Panc1 (cell line): ENCODE results near the gene SNX33. TPM values are rescaled to one million over a fixed set of nuclear protein-coding genes. Genes with fewer than 3 reads are reported as not detected.

Experiments used
- ATAC-seq: fragments of 200-7000 bp; cut with Tn5 transposase; 2 replicates; pipeline ENCODE4 v1.9.1; 2020; ENCODE audit warnings: mild to moderate bottlenecking, moderate library complexity
- BruUV-seq: library from RNA; stranded (reverse); fragments of 400-500 nt; replicated peaks from 2 replicates; lab custom pipeline; 2021; lab: Mats Ljungman, UMichigan
- CTCF ChIA-PET: fragments of 300-600 bp; sonication (Branson Sonifier 250); formaldehyde crosslinking; loops from one replicate; lab custom pipeline; 2022; ENCODE audit warnings: antibody characterized with exemption; lab: Charles Lee
- POLR2A ChIA-PET: fragments of 300-600 bp; sonication (Branson Sonifier 250); formaldehyde crosslinking; loops from one replicate; lab custom pipeline; 2022; ENCODE audit warnings: antibody characterized with exemption; lab: Charles Lee
- DNase-seq: peaks from one replicate; pipeline ENCODE4 v3.0.0-alpha.2; 2010; ENCODE audit warnings: low read depth, low spot score
- H3K27ac ChIP-seq: 2 replicates; pipeline ENCODE4 v1.5.1; 2011; ENCODE audit warnings: mild to moderate bottlenecking, low read length, inconsistent platforms
- H3K27me3 ChIP-seq: fragments of 200-500 bp; sonication (Bioruptor generic); 2 replicates; pipeline ENCODE4 v1.6.0; 2014; ENCODE audit warnings: low read length, inconsistent platforms; ENCODE audit not compliant: control insufficient read depth, insufficient read depth
- H3K36me3 ChIP-seq: fragments of 200-500 bp; sonication (Bioruptor generic); 2 replicates; pipeline ENCODE4 v1.5.1; 2014; ENCODE audit warnings: inconsistent platforms, mild to moderate bottlenecking, low read length, moderate library complexity; ENCODE audit not compliant: control insufficient read depth, insufficient read depth
- H3K4me1 ChIP-seq: 2 replicates; pipeline ENCODE4 v1.5.1; 2011; ENCODE audit warnings: inconsistent platforms, mild to moderate bottlenecking, low read length, moderate library complexity; ENCODE audit not compliant: control insufficient read depth, insufficient read depth
- H3K4me3 ChIP-seq, 2 experiments: 2 replicates each; pipeline ENCODE4 v1.5.1; 2011 to 2012; ENCODE audit warnings: low read depth in 2 of 2, low read length in 2 of 2, mild to moderate bottlenecking in 2 of 2, inconsistent platforms in 1 of 2, moderate library complexity in 1 of 2
- H3K9me3 ChIP-seq: fragments of 200-500 bp; sonication (Bioruptor generic); 2 replicates; pipeline ENCODE4 v1.5.1; 2014; ENCODE audit warnings: low read depth, mild to moderate bottlenecking, inconsistent platforms, low read length, moderate library complexity; ENCODE audit not compliant: control insufficient read depth, insufficient read depth
- CTCF ChIP-seq: fragments of 450-650 bp; IDR thresholded peaks from 2 replicates; pipeline ENCODE4 v1.5.1; 2017; ENCODE audit warnings: mild to moderate bottlenecking
- POLR2AphosphoS5 ChIP-seq: IDR thresholded peaks from 2 replicates; pipeline ENCODE4 v1.6.1; 2012; ENCODE audit warnings: mild to moderate bottlenecking, low read depth, low read length, moderate library complexity
- SIN3A ChIP-seq: IDR thresholded peaks from 2 replicates; pipeline ENCODE4 v1.6.1; 2012; ENCODE audit warnings: low read depth, mild to moderate bottlenecking, low read length, moderate library complexity, borderline replicate concordance; ENCODE audit not compliant: insufficient read depth
- TCF7L2 ChIP-seq: IDR thresholded peaks from 2 replicates; pipeline ENCODE4 v1.6.1; 2011; ENCODE audit warnings: mild to moderate bottlenecking, low read depth, low read length, inconsistent platforms
- in situ Hi-C: cut with HindIII; loops from 2 replicates; pipeline ENCODE4 v1.10.0; 2016; ENCODE audit warnings: low sequenced_read_pairs, low pct_unique_long_range_greater_than_20kb
- intact Hi-C: fragments of 100-400 bp; cut with micrococcal nuclease; formaldehyde crosslinking; loops from one replicate; pipeline ENCODE4 v1.10.0; 2022; ENCODE audit not compliant: unreplicated experiment
- total RNA-seq: library from RNA; stranded (reverse); gene quantifications from one replicate; pipeline ENCODE4 v1.2.1, GENCODE V29; 2021; ENCODE audit not compliant: unreplicated experiment
- TF ChIP-seq, protein P1 (sequence below), 2 experiments: IDR thresholded peaks; 2 replicates each; pipeline ENCODE4 v1.6.1; 2011 to 2012; ENCODE audit warnings: low read depth in 2 of 2, control low read depth in 1 of 2, low read length in 1 of 2, mild to moderate bottlenecking in 1 of 2, moderate library complexity in 1 of 2; ENCODE audit not compliant: insufficient read depth in 1 of 2

Gene SNX33
- total RNA-seq, 1 experiment from 2014 or later: 17.0 TPM

- CTCF ChIA-PET: interaction anchor here (0.5 to 0.6 kb wide), 2 partner anchors 8 to 80 kb away, joined by 3 to 6 read pairs; no protein-coding TSS in a partner anchor
- no TSS peak for BruUV-seq
- POLR2A ChIA-PET: no interaction called here
- ATAC-seq: no peak
- no peak for DNase-seq
- Histone ChIP-seq H3K4me1 (peaks cover 31% of the 10 kb centered on the region), H3K4me3 (peak overlapping the region; percentile 76 to 80), H3K27ac (peak overlapping the region; percentile 81), H3K36me3 (no peaks in the 10 kb centered on the region), H3K27me3 (no peaks in the 10 kb centered on the region), H3K9me3 (no peaks in the 10 kb centered on the region)
- no peak for TF ChIP-seq TCF7L2
- no peak for TF ChIP-seq SIN3A
- TF ChIP-seq, protein P1, sequence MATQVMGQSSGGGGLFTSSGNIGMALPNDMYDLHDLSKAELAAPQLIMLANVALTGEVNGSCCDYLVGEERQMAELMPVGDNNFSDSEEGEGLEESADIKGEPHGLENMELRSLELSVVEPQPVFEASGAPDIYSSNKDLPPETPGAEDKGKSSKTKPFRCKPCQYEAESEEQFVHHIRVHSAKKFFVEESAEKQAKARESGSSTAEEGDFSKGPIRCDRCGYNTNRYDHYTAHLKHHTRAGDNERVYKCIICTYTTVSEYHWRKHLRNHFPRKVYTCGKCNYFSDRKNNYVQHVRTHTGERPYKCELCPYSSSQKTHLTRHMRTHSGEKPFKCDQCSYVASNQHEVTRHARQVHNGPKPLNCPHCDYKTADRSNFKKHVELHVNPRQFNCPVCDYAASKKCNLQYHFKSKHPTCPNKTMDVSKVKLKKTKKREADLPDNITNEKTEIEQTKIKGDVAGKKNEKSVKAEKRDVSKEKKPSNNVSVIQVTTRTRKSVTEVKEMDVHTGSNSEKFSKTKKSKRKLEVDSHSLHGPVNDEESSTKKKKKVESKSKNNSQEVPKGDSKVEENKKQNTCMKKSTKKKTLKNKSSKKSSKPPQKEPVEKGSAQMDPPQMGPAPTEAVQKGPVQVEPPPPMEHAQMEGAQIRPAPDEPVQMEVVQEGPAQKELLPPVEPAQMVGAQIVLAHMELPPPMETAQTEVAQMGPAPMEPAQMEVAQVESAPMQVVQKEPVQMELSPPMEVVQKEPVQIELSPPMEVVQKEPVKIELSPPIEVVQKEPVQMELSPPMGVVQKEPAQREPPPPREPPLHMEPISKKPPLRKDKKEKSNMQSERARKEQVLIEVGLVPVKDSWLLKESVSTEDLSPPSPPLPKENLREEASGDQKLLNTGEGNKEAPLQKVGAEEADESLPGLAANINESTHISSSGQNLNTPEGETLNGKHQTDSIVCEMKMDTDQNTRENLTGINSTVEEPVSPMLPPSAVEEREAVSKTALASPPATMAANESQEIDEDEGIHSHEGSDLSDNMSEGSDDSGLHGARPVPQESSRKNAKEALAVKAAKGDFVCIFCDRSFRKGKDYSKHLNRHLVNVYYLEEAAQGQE (IDR thresholded peaks at IDR 0.05; ENCODE audit: insufficient read depth in 1 of 2, low read depth in 2 of 2, low read length in 1 of 2): no peak
- TF ChIP-seq POLR2AphosphoS5: no peak
- no peak for TF ChIP-seq CTCF
- intact Hi-C loops (no loop called here), in situ Hi-C loops (no loop called here)
Observed at GRCh38 chr15:75649045-75649761, 1.5 kb downstream of the SNX33 start.

DNA sequence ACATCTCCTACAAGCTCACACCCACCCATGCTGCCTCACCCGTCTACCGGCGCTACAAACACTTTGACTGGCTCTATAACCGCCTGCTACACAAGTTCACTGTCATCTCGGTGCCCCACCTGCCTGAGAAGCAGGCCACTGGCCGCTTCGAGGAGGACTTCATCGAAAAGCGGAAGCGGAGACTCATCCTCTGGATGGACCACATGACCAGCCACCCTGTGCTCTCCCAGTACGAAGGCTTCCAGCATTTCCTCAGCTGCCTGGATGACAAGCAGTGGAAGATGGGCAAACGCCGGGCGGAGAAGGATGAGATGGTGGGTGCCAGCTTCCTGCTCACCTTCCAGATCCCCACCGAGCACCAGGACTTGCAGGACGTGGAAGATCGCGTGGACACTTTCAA is 2.1 kb downstream of the SNX33 start:
- peak overlapping the region in 1 of 2 experiments; percentile 1; a peak in 1 of 4 replicates for H3K4me3 ChIP-seq
- H3K9me3 ChIP-seq: no peaks in the 10 kb centered on the region
- H3K27me3 ChIP-seq: no peaks in the 10 kb centered on the region
- H3K27ac ChIP-seq: no peak overlapping the region
- TF ChIP-seq, protein P1 (IDR thresholded peaks at IDR 0.05; ENCODE audit: insufficient read depth in 1 of 2, low read depth in 2 of 2, low read length in 1 of 2): no peak
- no peak for TF ChIP-seq CTCF
- no peak for TF ChIP-seq TCF7L2
- TF ChIP-seq POLR2AphosphoS5: no peak
- no peak for TF ChIP-seq SIN3A
- BruUV-seq: no TSS peak
- in situ Hi-C loops: no loop called here
- DNase-seq (no peak), ATAC-seq (no peak)
- ChIA-PET POLR2A (no interaction called here), CTCF (no interaction called here)
- peaks cover 31% of the 10 kb centered on the region for H3K4me1 ChIP-seq
- H3K36me3 ChIP-seq: no peaks in the 10 kb centered on the region
- intact Hi-C loops: no loop called here
